IMR-90 (cell line): Measurements from ENCODE around the gene CBFA2T3. TPM values are rescaled to one million over a fixed set of nuclear protein-coding genes. Genes with fewer than 3 reads are reported as not detected.
"Not testable (repeated sequence)": the region's sequence is repeated elsewhere in the genome, so short reads cannot be mapped to it uniquely, and the experiment has no call there.

Experiments used
- ATAC-seq: fragments of 200-7000 bp; cut with Tn5 transposase; 2 replicates; pipeline ENCODE4 v1.9.1; 2020; ENCODE audit warnings: low read depth, mild to moderate bottlenecking, moderate library complexity
- BruUV-seq: library from RNA; stranded (reverse); fragments of 400-500 nt; replicated peaks from 2 replicates; lab custom pipeline; 2021; lab: Mats Ljungman, UMichigan
- CTCF ChIA-PET: fragments of 300-600 bp; formaldehyde crosslinking; extraction: SDS; loops from one replicate; lab custom pipeline; 2021; ENCODE audit warnings: antibody characterized with exemption; lab: Yijun Ruan, JAX
- POLR2A ChIA-PET: fragments of 300-600 bp; sonication (Branson Sonifier 250); formaldehyde crosslinking; loops from one replicate; lab custom pipeline; 2022; ENCODE audit warnings: antibody characterized with exemption; ENCODE audit not compliant: unreplicated experiment; lab: Charles Lee
- DNase-seq: peaks from one replicate; pipeline ENCODE4 v3.0.0; 2013
- H2AFZ ChIP-seq: replicated peaks from 2 replicates; pipeline ENCODE3; 2013; ENCODE audit warnings: low read length, mild to moderate bottlenecking; ENCODE audit not compliant: poor library complexity
- H2AK5ac ChIP-seq: 2 replicates; pipeline ENCODE4 v1.6.1; 2013; ENCODE audit warnings: low read depth, low read length, inconsistent platforms
- H2AK9ac ChIP-seq: replicated peaks from 2 replicates; pipeline ENCODE3; 2013; ENCODE audit warnings: mild to moderate bottlenecking, low read depth, low read length, moderate library complexity; ENCODE audit not compliant: poor library complexity
- H2BK120ac ChIP-seq: 2 replicates; pipeline ENCODE4 v1.6.1; 2013; ENCODE audit warnings: low read depth, low read length, inconsistent platforms
- H2BK15ac ChIP-seq: 3 replicates; pipeline ENCODE4 v1.6.1; 2013; ENCODE audit warnings: low read depth, low read length, inconsistent platforms
- H2BK20ac ChIP-seq: 2 replicates; pipeline ENCODE4 v1.6.1; 2013; ENCODE audit warnings: low read depth, mild to moderate bottlenecking, inconsistent platforms, low read length, moderate library complexity
- H2BK5ac ChIP-seq: 2 replicates; pipeline ENCODE4 v1.6.1; 2013; ENCODE audit warnings: mild to moderate bottlenecking, low read depth, low read length, inconsistent platforms; ENCODE audit not compliant: poor library complexity, severe bottlenecking
- H3K14ac ChIP-seq: replicated peaks from 2 replicates; pipeline ENCODE4 v1.6.1; 2013; ENCODE audit warnings: low read depth, low read length, inconsistent platforms
- H3K18ac ChIP-seq: 2 replicates; pipeline ENCODE4 v1.6.1; 2013; ENCODE audit warnings: low read depth, low read length, control low read depth
- H3K23ac ChIP-seq: 2 replicates; pipeline ENCODE4 v1.6.1; 2013; ENCODE audit warnings: low read depth, low read length, inconsistent platforms
- H3K27ac ChIP-seq: 2 replicates; pipeline ENCODE4 v1.5.1; 2013; ENCODE audit warnings: mild to moderate bottlenecking, control low read depth, low read length; ENCODE audit not compliant: insufficient read depth
- H3K27me3 ChIP-seq: 2 replicates; pipeline ENCODE4 v1.6.1; 2013; ENCODE audit warnings: low read length; ENCODE audit not compliant: control insufficient read depth, insufficient read depth
- H3K36me3 ChIP-seq: 2 replicates; pipeline ENCODE4 v1.6.1; 2013; ENCODE audit warnings: low read length, mixed read lengths; ENCODE audit not compliant: control insufficient read depth, insufficient read depth
- H3K4ac ChIP-seq: 2 replicates; pipeline ENCODE4 v1.6.1; 2013; ENCODE audit warnings: low read depth, low read length, inconsistent platforms
- H3K4me1 ChIP-seq: 2 replicates; pipeline ENCODE4 v1.6.1; 2013; ENCODE audit warnings: low read length, mixed read lengths; ENCODE audit not compliant: control insufficient read depth, insufficient read depth
- H3K4me2 ChIP-seq: 2 replicates; pipeline ENCODE4 v1.6.1; 2013; ENCODE audit warnings: low read depth, mild to moderate bottlenecking, control low read depth, low read length, moderate library complexity
- H3K4me3 ChIP-seq: 2 replicates; pipeline ENCODE4 v1.5.1; 2013; ENCODE audit warnings: low read depth, mild to moderate bottlenecking, control low read depth, low read length, moderate library complexity; ENCODE audit not compliant: insufficient read depth
- H3K56ac ChIP-seq: 2 replicates; pipeline ENCODE4 v1.6.1; 2013; ENCODE audit warnings: low read length, inconsistent platforms; ENCODE audit not compliant: insufficient read depth; ENCODE audit errors: extremely low read depth
- H3K79me1 ChIP-seq, 2 experiments: 2 replicates each; pipeline ENCODE4 v1.6.1; 2013; ENCODE audit warnings: low read length in 2 of 2, inconsistent platforms in 1 of 2, low read depth in 1 of 2
- H3K9ac ChIP-seq: 2 replicates; pipeline ENCODE4 v1.6.1; 2013; ENCODE audit warnings: low read depth, low read length, control low read depth
- H3K9me1 ChIP-seq: 2 replicates; pipeline ENCODE4 v1.6.1; 2013; ENCODE audit warnings: low read length, inconsistent platforms; ENCODE audit not compliant: insufficient read depth
- H3K9me3 ChIP-seq: 2 replicates; pipeline ENCODE4 v1.6.1; 2013; ENCODE audit warnings: low read length; ENCODE audit not compliant: control insufficient read depth, insufficient read depth
- H4K20me1 ChIP-seq: 2 replicates; pipeline ENCODE4 v1.6.1; 2013; ENCODE audit warnings: low read length, inconsistent platforms; ENCODE audit not compliant: insufficient read depth
- H4K5ac ChIP-seq: 2 replicates; pipeline ENCODE4 v1.6.1; 2013; ENCODE audit warnings: mild to moderate bottlenecking, low read depth, low read length, control low read depth
- H4K8ac ChIP-seq, 2 experiments: 2 replicates each; pipeline ENCODE4 v1.6.1; 2013; ENCODE audit warnings: low read depth in 2 of 2, low read length in 2 of 2, control low read depth in 1 of 2, inconsistent platforms in 1 of 2
- H4K91ac ChIP-seq: 2 replicates; pipeline ENCODE4 v1.6.1; 2013; ENCODE audit warnings: low read depth, low read length, inconsistent platforms; ENCODE audit not compliant: insufficient read depth
- WGBS, 2 experiments: methylation state at CpG; one replicate each; pipeline versions ENCODE4 v1.1.5 to v1.1.7; 2013; ENCODE audit warnings: missing lambda C conversion rate in 2 of 2; ENCODE audit not compliant: insufficient read length in 1 of 2; ENCODE audit errors: extremely low coverage in 2 of 2; 5-methylcytosine and 5-hydroxymethylcytosine counted together
- dilution Hi-C: fragments of 300-500 bp; cut with HindIII; formaldehyde crosslinking; loops from one replicate; pipeline ENCODE4 v1.14.3; 2018; ENCODE audit warnings: low sequenced_read_pairs; ENCODE audit not compliant: unreplicated experiment
- in situ Hi-C: fragments of 300-500 bp; cut with MboI; formaldehyde crosslinking; loops from 3 replicates; pipeline ENCODE4 v1.14.3; 2019; ENCODE audit warnings: low sequenced_read_pairs, inconsistent platforms, mixed read lengths
- intact Hi-C: fragments of 100-400 bp; cut with micrococcal nuclease; formaldehyde crosslinking; loops from 2 replicates; pipeline ENCODE4 v1.10.0; 2022
- polyA plus RNA-seq, 3 experiments: library from polyadenylated mRNA; depleted of rRNA; stranded (reverse); fragments of >200 nt; gene quantifications; 2 replicates each; pipeline ENCODE4 v1.2.3, GENCODE V29; 2012; ENCODE audit warnings: low replicate concordance in 1 of 3
- total RNA-seq: library from RNA; depleted of rRNA; stranded (reverse); fragments of >200 nt; gene quantifications from 2 replicates; pipeline ENCODE4 v1.2.3, GENCODE V29; 2012
- TF ChIP-seq, protein P1 (sequence below): fragments of 150-350 bp; IDR thresholded peaks from 2 replicates; pipeline ENCODE4 v1.6.1; 2017; ENCODE audit warnings: mild to moderate bottlenecking, antibody characterized with exemption, low read length, low read depth

The CBFA2T3 gene
- total and polyA plus RNA-seq, 2 of the 4 experiments (the other 2 are of a cell fraction): not detected

DNA sequence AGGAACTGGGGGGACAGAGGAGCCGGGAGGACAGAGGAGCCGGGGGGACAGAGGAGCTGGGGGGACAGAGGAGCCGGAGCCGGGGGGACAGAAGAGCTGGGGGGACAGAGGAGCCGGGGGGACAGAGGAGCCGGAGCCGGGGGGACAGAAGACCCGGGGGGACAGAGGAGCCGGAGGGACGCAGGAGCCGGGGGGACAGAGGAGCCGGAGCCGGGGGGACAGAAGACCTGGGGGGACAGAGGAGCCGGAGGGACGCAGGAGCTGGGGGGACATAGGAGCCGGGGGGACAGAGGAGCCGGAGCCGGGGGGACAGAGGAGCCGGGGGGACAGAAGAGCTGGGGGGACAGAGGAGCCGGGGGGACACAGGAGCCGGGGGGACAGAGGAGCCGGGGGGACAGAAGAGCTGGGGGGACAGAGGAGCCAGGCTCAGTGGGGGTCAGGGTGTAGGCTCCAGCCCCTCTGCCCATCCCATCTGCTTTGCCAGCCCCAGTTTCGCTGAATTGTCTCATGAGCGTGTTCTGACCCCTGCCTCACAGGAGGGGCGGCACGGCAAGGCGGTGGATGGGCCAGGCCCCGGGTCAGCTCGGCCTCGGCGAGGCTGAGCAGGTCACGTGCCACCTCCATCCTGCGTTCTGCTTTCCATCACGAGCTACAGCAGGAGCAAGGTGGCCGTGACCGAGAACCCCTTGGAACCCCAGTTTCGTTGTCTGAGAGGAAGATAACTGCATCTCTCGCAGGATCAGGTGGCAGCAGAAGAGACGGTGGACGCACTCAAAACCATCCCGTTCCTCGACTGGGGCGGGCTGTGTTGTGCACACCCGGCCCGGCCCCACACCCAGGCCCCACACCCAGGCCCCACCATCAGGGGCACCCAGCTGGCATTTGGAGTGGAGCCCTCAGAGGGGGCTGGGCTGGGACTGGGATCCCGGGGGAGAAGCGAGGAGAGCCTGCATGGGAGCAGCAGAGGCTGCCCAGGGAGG, 26.1 kb upstream of the CBFA2T3 start (continued):
- TF ChIP-seq, protein P1, sequence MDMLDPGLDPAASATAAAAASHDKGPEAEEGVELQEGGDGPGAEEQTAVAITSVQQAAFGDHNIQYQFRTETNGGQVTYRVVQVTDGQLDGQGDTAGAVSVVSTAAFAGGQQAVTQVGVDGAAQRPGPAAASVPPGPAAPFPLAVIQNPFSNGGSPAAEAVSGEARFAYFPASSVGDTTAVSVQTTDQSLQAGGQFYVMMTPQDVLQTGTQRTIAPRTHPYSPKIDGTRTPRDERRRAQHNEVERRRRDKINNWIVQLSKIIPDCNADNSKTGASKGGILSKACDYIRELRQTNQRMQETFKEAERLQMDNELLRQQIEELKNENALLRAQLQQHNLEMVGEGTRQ: no peak

DNA sequence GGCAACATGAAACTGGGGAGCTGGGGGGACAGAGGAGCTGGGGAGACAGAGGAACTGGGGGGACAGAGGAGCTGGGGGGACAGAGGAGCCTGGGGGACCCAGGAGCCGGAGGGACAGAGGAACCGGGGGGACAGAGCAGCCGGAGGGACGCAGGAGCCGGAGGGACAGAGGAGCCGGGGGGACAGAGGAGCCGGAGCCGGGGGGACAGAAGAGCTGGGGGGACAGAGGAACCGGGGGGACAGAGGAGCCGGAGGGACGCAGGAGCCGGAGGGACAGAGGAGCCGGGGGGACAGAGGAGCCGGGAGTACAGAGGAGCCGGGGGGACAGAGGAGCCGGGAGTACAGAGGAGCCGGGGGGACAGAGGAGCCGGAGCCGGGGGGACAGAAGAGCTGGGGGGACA, 25.1 kb upstream of the CBFA2T3 start:
- H2BK120ac ChIP-seq, H3K56ac ChIP-seq, H3K23ac ChIP-seq, intact Hi-C loops, H3K36me3 ChIP-seq, in situ Hi-C loops, H3K4me1 ChIP-seq, H3K27ac ChIP-seq, H2BK5ac ChIP-seq, CTCF ChIA-PET, H3K4ac ChIP-seq, H3K9ac ChIP-seq, H2AK9ac ChIP-seq, H2AK5ac ChIP-seq, BruUV-seq, H3K4me3 ChIP-seq, H4K5ac ChIP-seq, H3K14ac ChIP-seq, H3K18ac ChIP-seq, H3K9me1 ChIP-seq, H4K8ac ChIP-seq, ATAC-seq, H3K79me1 ChIP-seq, H4K91ac ChIP-seq, H4K20me1 ChIP-seq, POLR2A ChIA-PET, H2AFZ ChIP-seq, H2BK20ac ChIP-seq, DNase-seq, H2BK15ac ChIP-seq, H3K4me2 ChIP-seq, dilution Hi-C loops: not testable (repeated sequence)
- Histone ChIP-seq H3K27me3 (peaks cover 45% of the 10 kb centered on the region), H3K9me3 (peaks cover 34% of the 10 kb centered on the region)
- 100% methylated on average over 1 of the region's 19 CpGs; no CpG with 5 or more reads in 1 of the 2 experiments for WGBS, 2 experiments
